Activated naive CD4-positive, alpha-beta T cell treated with anti-CD3 and anti-CD28 coated beads, Interleukin-2, amount 10 ng/mL, durations not matched to agents 7 days and 5 days (primary cell): ENCODE measurements around the gene CLDN12.
A peak's percentile ranks its signal among the peaks of the same experiment; 100 is the strongest.

Experiments used
- CTCF ChIA-PET: fragments of 350-600 bp; sonication (Branson Sonifier 250); formaldehyde crosslinking; loops from one replicate; lab custom pipeline; 2021; ENCODE audit warnings: antibody characterized with exemption; lab: Charles Lee
- DNase-seq: peaks from one replicate; pipeline ENCODE4 v3.0.0-alpha.2; 2020
- H3K27ac Mint-ChIP-seq: one replicate; pipeline ENCODE4 v1.8.0; 2021; ENCODE audit warnings: mild to moderate bottlenecking, moderate library complexity, mixed read lengths
- H3K27me3 Mint-ChIP-seq: one replicate; pipeline ENCODE4 v1.8.0; 2021; ENCODE audit warnings: mild to moderate bottlenecking, mixed read lengths
- H3K36me3 Mint-ChIP-seq: one replicate; pipeline ENCODE4 v1.8.0; 2021; ENCODE audit warnings: mixed read lengths
- H3K4me1 Mint-ChIP-seq: one replicate; pipeline ENCODE4 v1.8.0; 2021; ENCODE audit warnings: mixed read lengths
- H3K4me3 Mint-ChIP-seq: one replicate; pipeline ENCODE4 v1.8.0; 2021; ENCODE audit warnings: mild to moderate bottlenecking, moderate library complexity, mixed read lengths
- H3K9me3 Mint-ChIP-seq: one replicate; pipeline ENCODE4 v1.8.0; 2021; ENCODE audit warnings: mixed read lengths

Gene CLDN12

DNA sequence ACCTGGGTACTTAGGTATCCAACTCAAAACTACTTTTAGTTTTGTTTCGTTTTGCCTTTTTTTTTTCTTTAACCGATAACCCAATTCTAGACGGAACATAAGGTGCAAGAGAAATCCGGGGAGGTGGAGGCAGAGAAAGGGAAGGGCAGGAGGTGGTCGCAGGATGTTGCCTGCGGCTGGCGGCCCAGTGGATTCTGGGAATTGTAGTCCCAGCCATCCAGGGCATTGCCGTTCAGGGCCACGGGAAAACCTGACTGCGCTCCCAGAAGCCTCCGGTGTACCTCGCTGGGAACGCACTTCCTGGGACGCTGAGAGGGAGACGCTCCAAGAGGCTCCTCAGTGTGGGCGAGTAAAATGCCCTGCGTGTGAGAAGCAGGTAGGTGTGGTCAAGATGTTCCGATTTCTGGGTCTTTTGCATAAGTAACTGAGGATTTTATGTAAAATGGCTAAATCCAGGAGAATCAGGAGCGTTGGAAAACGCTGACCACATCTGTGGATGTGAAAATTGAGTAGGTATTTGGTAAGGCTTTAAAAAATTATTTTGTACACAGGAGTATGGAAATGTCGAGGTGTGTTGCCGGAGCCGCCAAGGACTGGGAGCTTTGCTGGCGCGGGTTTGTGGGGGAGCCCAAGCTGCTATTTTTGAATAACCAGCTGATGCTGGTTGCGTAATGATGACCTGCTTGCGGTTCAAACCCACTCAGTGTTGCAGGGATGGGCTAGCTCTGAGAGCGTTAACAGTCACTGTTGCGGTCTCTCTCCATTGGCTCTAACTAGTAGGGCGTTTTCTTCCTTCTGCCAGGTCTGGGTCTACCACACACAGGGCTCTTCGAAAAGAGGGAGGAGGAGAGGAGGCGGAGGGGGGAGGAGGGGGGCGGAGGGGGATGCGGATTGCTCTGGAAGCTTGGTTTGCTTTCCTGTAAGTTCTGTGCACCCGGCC lies at the start of gene CLDN12:
TSS of gene CLDN12 (plus strand) at position 288 of the 940 bp plus-strand sequence. CDS start 9,216 bp downstream, outside the sequence.
- CTCF ChIA-PET = interaction anchor here (0.7 to 2.0 kb wide), 2 partner anchors 57 to 58 kb away, joined by 4 to 5 read pairs; partner anchors contain the start of gene GTPBP10
- DNase-seq = peak; percentile 80
- H3K27me3 Mint-ChIP-seq = peaks cover 9% of the 10 kb centered on the region
- peak within 1 kb of the TSS; percentile 81 for H3K4me3 Mint-ChIP-seq
- peak within 1 kb of the TSS; percentile 77 for H3K27ac Mint-ChIP-seq
- H3K36me3 Mint-ChIP-seq = no peaks in the 10 kb centered on the region
- H3K4me1 Mint-ChIP-seq = peaks cover 26% of the 10 kb centered on the region
- peaks cover 6% of the 10 kb centered on the region for H3K9me3 Mint-ChIP-seq

DNA sequence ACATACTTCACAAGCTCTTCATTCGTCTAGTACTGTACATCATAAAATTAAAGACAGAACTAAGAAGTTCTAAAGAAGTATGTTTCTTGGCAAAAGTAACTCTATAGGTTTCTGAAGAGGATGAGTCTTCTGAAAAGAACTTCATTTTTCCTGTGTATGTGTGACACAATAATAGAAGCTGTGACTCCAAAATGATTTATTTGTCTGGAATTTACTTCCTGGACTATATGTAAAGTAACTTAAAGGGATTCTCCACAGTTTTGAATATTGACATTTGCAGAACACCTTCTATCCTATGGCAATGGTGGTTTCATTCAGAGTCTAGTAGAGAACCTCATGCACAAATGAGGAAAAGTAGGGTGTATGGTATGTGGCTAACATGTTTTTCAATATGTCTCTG lies 19.8 kb upstream of the CLDN12 start:
- H3K27me3 Mint-ChIP-seq = no peaks in the 10 kb centered on the region
- H3K27ac Mint-ChIP-seq = no peak overlapping the region
- DNase-seq = no peak
- no peaks in the 10 kb centered on the region for H3K4me1 Mint-ChIP-seq
- no peak overlapping the region for H3K4me3 Mint-ChIP-seq
- peaks cover 54% of the 10 kb centered on the region for H3K36me3 Mint-ChIP-seq
- CTCF ChIA-PET = no interaction called here
- H3K9me3 Mint-ChIP-seq = no peaks in the 10 kb centered on the region

GRCh38 chr7:90383861-90384260 lies 19.4 kb upstream of the CLDN12 start:
- H3K4me1 Mint-ChIP-seq = no peaks in the 10 kb centered on the region
- H3K9me3 Mint-ChIP-seq = no peaks in the 10 kb centered on the region
- no peak overlapping the region for H3K27ac Mint-ChIP-seq
- no peaks in the 10 kb centered on the region for H3K27me3 Mint-ChIP-seq
- CTCF ChIA-PET = no interaction called here
- H3K4me3 Mint-ChIP-seq = no peak overlapping the region
- no peak for DNase-seq
- H3K36me3 Mint-ChIP-seq = peaks cover 53% of the 10 kb centered on the region

DNA sequence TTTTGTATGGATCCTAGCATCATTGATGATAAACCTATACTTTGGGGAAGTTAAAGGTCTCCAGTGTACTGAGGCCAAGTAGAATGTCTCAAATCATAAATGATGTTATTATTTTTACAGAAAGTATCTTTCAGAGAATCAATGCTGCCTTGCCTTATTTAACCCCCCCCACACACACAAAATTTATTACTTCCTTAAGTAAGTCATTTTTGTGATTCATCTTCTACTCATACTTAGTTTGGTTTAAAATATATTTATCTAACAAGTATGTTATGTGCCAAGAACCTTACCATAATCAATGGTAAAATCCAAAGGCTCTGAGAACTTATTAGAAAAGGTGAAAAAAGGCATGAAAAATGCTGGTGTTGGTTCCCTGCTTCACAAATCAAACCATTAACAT lies 18.8 kb upstream of the CLDN12 start:
- Mint-ChIP-seq H3K4me1 (no peaks in the 10 kb centered on the region), H3K9me3 (no peaks in the 10 kb centered on the region), H3K4me3 (no peak overlapping the region), H3K36me3 (peaks cover 47% of the 10 kb centered on the region), H3K27me3 (no peaks in the 10 kb centered on the region), H3K27ac (no peak overlapping the region)
- no peak for DNase-seq
- CTCF ChIA-PET = no interaction called here

DNA sequence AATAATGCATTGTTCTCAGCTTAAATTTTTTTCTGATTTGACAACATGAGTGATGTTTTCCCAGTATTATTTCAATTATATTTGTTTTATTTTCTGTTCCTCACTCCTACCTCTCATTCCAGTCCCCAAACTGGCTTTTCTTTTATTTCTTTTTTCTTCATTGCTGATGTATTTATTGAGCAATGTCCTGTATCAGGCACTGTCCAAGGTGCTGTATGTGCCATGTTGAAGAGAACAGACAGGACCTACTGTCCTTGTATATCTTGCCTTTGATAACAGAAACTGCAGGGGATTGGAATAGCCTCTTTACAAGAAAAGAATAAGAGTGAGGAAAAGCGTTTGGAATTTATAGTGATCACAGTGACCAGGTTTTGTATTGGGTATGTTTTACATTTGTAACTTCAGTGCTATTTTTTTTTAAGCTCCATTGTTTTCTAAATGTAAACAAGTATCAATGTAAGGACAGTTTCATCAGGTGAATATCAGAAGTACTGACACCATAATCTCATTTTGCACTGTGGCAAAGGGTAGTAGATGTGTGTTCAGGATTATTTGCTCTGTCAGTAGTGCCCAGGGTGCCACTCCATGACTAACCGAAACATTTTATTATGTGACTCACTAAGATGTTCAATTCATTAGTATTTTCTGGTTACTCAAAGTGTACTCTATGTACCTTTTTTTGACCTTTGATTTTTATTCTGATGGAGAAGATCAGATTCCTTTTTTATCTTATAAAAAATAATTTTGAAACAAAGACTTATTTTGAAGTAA lies 15.6 kb upstream of the CLDN12 start:
- Mint-ChIP-seq H3K4me1 (no peaks in the 10 kb centered on the region), H3K9me3 (peaks cover 4% of the 10 kb centered on the region), H3K4me3 (no peak overlapping the region), H3K36me3 (peaks cover 33% of the 10 kb centered on the region), H3K27ac (no peak overlapping the region), H3K27me3 (no peaks in the 10 kb centered on the region)
- DNase-seq = no peak
- CTCF ChIA-PET = no interaction called here

DNA sequence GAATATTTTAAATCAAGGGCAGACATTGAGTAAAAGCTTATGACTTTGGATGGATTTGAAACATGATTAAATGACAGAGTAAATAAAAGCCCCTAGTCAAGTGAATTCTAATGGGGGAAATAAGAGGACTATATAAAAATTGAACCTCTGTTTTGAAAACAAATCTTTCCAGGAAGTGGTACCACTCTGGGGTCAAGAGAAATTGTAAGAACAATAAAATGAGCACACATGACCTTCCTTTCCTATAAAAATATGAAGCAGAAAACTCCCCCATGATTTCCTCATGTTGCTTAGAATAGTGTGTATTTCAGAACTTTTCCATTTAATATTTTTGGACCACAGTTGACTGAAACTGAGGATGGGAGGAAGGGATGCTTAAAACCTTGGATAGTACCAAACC lies 12.3 kb upstream of the CLDN12 start:
- peaks cover 7% of the 10 kb centered on the region for H3K9me3 Mint-ChIP-seq
- H3K4me3 Mint-ChIP-seq = no peak overlapping the region
- H3K27ac Mint-ChIP-seq = no peak overlapping the region
- no peaks in the 10 kb centered on the region for H3K4me1 Mint-ChIP-seq
- H3K36me3 Mint-ChIP-seq = peaks cover 17% of the 10 kb centered on the region
- CTCF ChIA-PET = interaction anchor here (1.0 kb wide), 1 partner anchor 9 kb away, joined by 4 read pairs; no protein-coding TSS in a partner anchor
- DNase-seq = no peak
- no peaks in the 10 kb centered on the region for H3K27me3 Mint-ChIP-seq

- Mint-ChIP-seq H3K9me3 (peaks cover 7% of the 10 kb centered on the region), H3K36me3 (peaks cover 13% of the 10 kb centered on the region), H3K27me3 (no peaks in the 10 kb centered on the region), H3K4me3 (no peak overlapping the region), H3K4me1 (no peaks in the 10 kb centered on the region), H3K27ac (no peak overlapping the region)
- no peak for DNase-seq
- CTCF ChIA-PET = no interaction called here
Observed at GRCh38 chr7:90391488-90391887, 11.8 kb upstream of the CLDN12 start.

GRCh38 chr7:90396420-90396819 lies 6.8 kb upstream of the CLDN12 start:
- H3K27me3 Mint-ChIP-seq = peaks cover 4% of the 10 kb centered on the region
- no peak overlapping the region for H3K27ac Mint-ChIP-seq
- peaks cover 2% of the 10 kb centered on the region for H3K36me3 Mint-ChIP-seq
- CTCF ChIA-PET = no interaction called here
- no peaks in the 10 kb centered on the region for H3K4me1 Mint-ChIP-seq
- no peak for DNase-seq
- no peak overlapping the region for H3K4me3 Mint-ChIP-seq
- H3K9me3 Mint-ChIP-seq = peaks cover 16% of the 10 kb centered on the region

- H3K4me3 Mint-ChIP-seq = no peak overlapping the region
- no peak for DNase-seq
- H3K36me3 Mint-ChIP-seq = no peaks in the 10 kb centered on the region
- CTCF ChIA-PET = interaction anchor here (2.0 kb wide), 1 partner anchor 56 kb away, joined by 5 read pairs; the partner anchor contains the start of gene GTPBP10
- no peak overlapping the region for H3K27ac Mint-ChIP-seq
- peaks cover 10% of the 10 kb centered on the region for H3K9me3 Mint-ChIP-seq
- peaks cover 26% of the 10 kb centered on the region for H3K4me1 Mint-ChIP-seq
- peaks cover 11% of the 10 kb centered on the region for H3K27me3 Mint-ChIP-seq
Observed at GRCh38 chr7:90401989-90402388, 1.3 kb upstream of the CLDN12 start.

GRCh38 chr7:90402785-90403173 lies 482 bp upstream of the CLDN12 start:
- CTCF ChIA-PET = interaction anchor here (2.0 kb wide), 1 partner anchor 57 kb away, joined by 5 read pairs; the partner anchor contains the start of gene GTPBP10
- Mint-ChIP-seq H3K4me1 (peaks cover 26% of the 10 kb centered on the region), H3K27ac (peak overlapping the region; percentile 77), H3K4me3 (peak overlapping the region; percentile 81), H3K9me3 (peaks cover 10% of the 10 kb centered on the region), H3K36me3 (no peaks in the 10 kb centered on the region), H3K27me3 (peaks cover 11% of the 10 kb centered on the region)
- no peak for DNase-seq

GRCh38 chr7:90404777-90405176 lies 1.5 kb downstream of the CLDN12 start:
- Mint-ChIP-seq H3K27ac (peak overlapping the region; percentile 30), H3K9me3 (no peaks in the 10 kb centered on the region), H3K36me3 (no peaks in the 10 kb centered on the region), H3K27me3 (peaks cover 7% of the 10 kb centered on the region), H3K4me1 (peaks cover 26% of the 10 kb centered on the region), H3K4me3 (peak overlapping the region; percentile 81)
- CTCF ChIA-PET = no interaction called here
- no peak for DNase-seq

DNA sequence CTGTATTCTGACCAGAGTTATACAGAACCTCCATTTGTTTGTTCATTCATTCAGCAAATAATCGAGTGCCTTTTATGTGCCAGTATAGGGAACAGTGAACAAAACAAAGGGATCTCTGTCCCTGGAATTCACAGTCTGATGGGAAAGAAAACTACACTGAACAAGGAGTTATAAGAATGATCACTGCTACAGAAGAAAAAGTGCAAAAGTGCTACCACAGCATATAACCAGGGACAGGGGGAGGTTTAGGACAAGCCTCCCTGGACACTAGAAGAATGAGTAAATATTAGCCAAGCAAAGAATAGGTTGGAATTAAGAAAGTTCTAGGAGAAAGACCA lies 4.2 kb downstream of the CLDN12 start:
- CTCF ChIA-PET = no interaction called here
- no peak overlapping the region for H3K27ac Mint-ChIP-seq
- H3K27me3 Mint-ChIP-seq = peaks cover 7% of the 10 kb centered on the region
- no peaks in the 10 kb centered on the region for H3K9me3 Mint-ChIP-seq
- peaks cover 26% of the 10 kb centered on the region for H3K4me1 Mint-ChIP-seq
- no peak overlapping the region for H3K4me3 Mint-ChIP-seq
- H3K36me3 Mint-ChIP-seq = no peaks in the 10 kb centered on the region
- DNase-seq = no peak

GRCh38 chr7:90408142-90408541 lies 4.9 kb downstream of the CLDN12 start:
- Mint-ChIP-seq H3K27ac (no peak overlapping the region), H3K9me3 (no peaks in the 10 kb centered on the region), H3K27me3 (peaks cover 3% of the 10 kb centered on the region), H3K4me1 (peaks cover 19% of the 10 kb centered on the region), H3K4me3 (no peak overlapping the region), H3K36me3 (no peaks in the 10 kb centered on the region)
- CTCF ChIA-PET = interaction anchor here (0.6 kb wide), 1 partner anchor 286 kb away, joined by 3 read pairs; no protein-coding TSS in a partner anchor
- no peak for DNase-seq

GRCh38 chr7:90409667-90410066 lies 6.4 kb downstream of the CLDN12 start:
- H3K27ac Mint-ChIP-seq = no peak overlapping the region
- H3K9me3 Mint-ChIP-seq = no peaks in the 10 kb centered on the region
- no peaks in the 10 kb centered on the region for H3K36me3 Mint-ChIP-seq
- no peak overlapping the region for H3K4me3 Mint-ChIP-seq
- H3K27me3 Mint-ChIP-seq = no peaks in the 10 kb centered on the region
- DNase-seq = no peak
- peaks cover 4% of the 10 kb centered on the region for H3K4me1 Mint-ChIP-seq
- CTCF ChIA-PET = no interaction called here
